Measurements from ENCODE around the gene TUFM. TPM values are rescaled to one million over a fixed set of nuclear protein-coding genes. Genes with fewer than 3 reads are reported as not detected.

Gene TUFM
- total and polyA plus RNA-seq, 4 donors = 58.6 to 260 (median 178) TPM

GRCh38 chr16:28867241-28867640 is 21.1 kb upstream of the TUFM start:
- DNase-seq (no peak), ATAC-seq (ENCODE audit: insufficient read depth, low FRiP score) (no peak)
- H3K27me3 ChIP-seq (ENCODE audit: control insufficient read depth in 3 of 3, insufficient read depth in 3 of 3, low read length in 2 of 3) = no peaks in the 10 kb centered on the region
- H3K4me1 ChIP-seq (ENCODE audit: control insufficient read depth in 5 of 5, insufficient read depth in 5 of 5, low read length in 5 of 5) = peaks cover 6 to 12% (median 7%) of the 10 kb centered on the region in 5 donors
- WGBS, 2 donors = 89 to 92% methylated on average over 13 of the region's 13 CpGs
- H3K36me3 ChIP-seq (ENCODE audit: control insufficient read depth in 4 of 4, insufficient read depth in 4 of 4, low read length in 4 of 4) = peaks cover 4 to 44% (median 23%) of the 10 kb centered on the region in 4 donors
- TF ChIP-seq CTCF (IDR thresholded peaks at IDR 0.05; ENCODE audit: control extremely low read depth, extremely low read depth) = no peak
- H3K9me3 ChIP-seq (ENCODE audit: control insufficient read depth in 4 of 4, insufficient read depth in 3 of 4, low read length in 3 of 4) = no peaks in the 10 kb centered on the region
- H3K27ac ChIP-seq (ENCODE audit: low read depth in 1 of 2, low read length in 1 of 2) = no peak overlapping the region
- H3K4me3 ChIP-seq = no peak overlapping the region
- H3K9ac ChIP-seq (ENCODE audit: insufficient read depth in 1 of 2, low read length in 2 of 2) = no peak overlapping the region

GRCh38 chr16:28866454-28866804 is 20.3 kb upstream of the TUFM start:
- Histone ChIP-seq H3K4me3 (no peak overlapping the region), H3K9ac (ENCODE audit: insufficient read depth in 1 of 2, low read length in 2 of 2) (no peak overlapping the region), H3K36me3 (ENCODE audit: control insufficient read depth in 4 of 4, insufficient read depth in 4 of 4, low read length in 4 of 4) (peaks cover 4 to 36% (median 21%) of the 10 kb centered on the region in 4 donors), H3K4me1 (ENCODE audit: control insufficient read depth in 5 of 5, insufficient read depth in 5 of 5, low read length in 5 of 5) (peaks cover 6 to 12% (median 7%) of the 10 kb centered on the region in 5 donors), H3K27ac (ENCODE audit: low read depth in 1 of 2, low read length in 1 of 2) (no peak overlapping the region), H3K9me3 (ENCODE audit: control insufficient read depth in 4 of 4, insufficient read depth in 3 of 4, low read length in 3 of 4) (no peaks in the 10 kb centered on the region), H3K27me3 (ENCODE audit: control insufficient read depth in 3 of 3, insufficient read depth in 3 of 3, low read length in 2 of 3) (no peaks in the 10 kb centered on the region)
- WGBS, 2 donors = 86 to 92% methylated on average over 17 of the region's 17 CpGs
- DNase-seq = no peak
- no peak for TF ChIP-seq CTCF (IDR thresholded peaks at IDR 0.05; ENCODE audit: control extremely low read depth, extremely low read depth)
- ATAC-seq (ENCODE audit: insufficient read depth, low FRiP score) = no peak

GRCh38 chr16:28865722-28866453 is 19.7 kb upstream of the TUFM start:
- H3K4me1 ChIP-seq (ENCODE audit: control insufficient read depth in 5 of 5, insufficient read depth in 5 of 5, low read length in 5 of 5) = peaks cover 6 to 12% (median 7%) of the 10 kb centered on the region in 5 donors
- 79% methylated on average over 21 to 31 of the region's 32 CpGs for WGBS, 2 donors
- no peak for TF ChIP-seq CTCF (IDR thresholded peaks at IDR 0.05; ENCODE audit: control extremely low read depth, extremely low read depth)
- no peak overlapping the region for H3K27ac ChIP-seq (ENCODE audit: low read depth in 1 of 2, low read length in 1 of 2)
- H3K9me3 ChIP-seq (ENCODE audit: control insufficient read depth in 4 of 4, insufficient read depth in 3 of 4, low read length in 3 of 4) = no peaks in the 10 kb centered on the region
- H3K36me3 ChIP-seq (ENCODE audit: control insufficient read depth in 4 of 4, insufficient read depth in 4 of 4, low read length in 4 of 4) = peaks cover 4 to 32% (median 17%) of the 10 kb centered on the region in 4 donors
- no peaks in the 10 kb centered on the region for H3K27me3 ChIP-seq (ENCODE audit: control insufficient read depth in 3 of 3, insufficient read depth in 3 of 3, low read length in 2 of 3)
- no peak overlapping the region for H3K4me3 ChIP-seq
- DNase-seq (no peak), ATAC-seq (ENCODE audit: insufficient read depth, low FRiP score) (no peak)
- H3K9ac ChIP-seq (ENCODE audit: insufficient read depth in 1 of 2, low read length in 2 of 2) = no peak overlapping the region
